ENCODE results near the gene LRP3. TPM values are rescaled to one million over a fixed set of nuclear protein-coding genes. Genes with fewer than 3 reads are reported as not detected.

Gene LRP3
- total and polyA plus RNA-seq, 12 donors, result 1.4 to 92.8 (median 52.2) TPM

DNA sequence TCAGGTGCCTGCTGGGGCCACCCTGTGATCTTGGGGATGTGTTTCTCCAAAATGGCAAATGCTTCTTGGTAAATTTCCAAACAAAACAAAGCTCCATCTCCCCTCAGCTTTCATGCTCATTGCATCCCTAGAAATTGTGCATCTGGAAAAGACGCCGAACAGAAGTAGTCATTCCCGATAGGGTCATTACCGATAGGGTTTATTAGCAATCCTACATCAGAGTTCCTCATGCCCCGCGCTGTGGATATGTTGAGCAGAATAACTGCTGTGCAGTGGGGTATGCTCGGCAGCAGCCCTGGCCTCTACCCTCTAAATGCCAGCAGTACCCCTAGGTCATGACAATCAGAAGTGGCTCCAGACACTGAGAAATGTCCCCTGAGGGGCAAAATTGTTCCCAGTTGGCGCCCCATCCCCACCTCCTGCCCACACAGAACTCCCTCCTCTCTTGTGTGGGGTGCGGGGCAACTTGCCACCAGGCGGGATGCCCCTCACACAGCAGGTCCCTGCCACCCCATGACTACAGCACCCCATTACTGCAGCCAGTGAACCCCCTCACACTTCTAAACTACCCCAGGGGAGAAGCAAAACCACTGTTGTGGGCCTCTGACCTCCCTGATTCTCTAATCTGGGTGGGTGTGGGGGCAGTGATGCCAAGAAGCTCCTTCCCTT is 44.5 kb downstream of the LRP3 start:
- DNase-seq, result no peak
- H3K27me3 ChIP-seq, result no peaks in the 10 kb centered on the region
- no peaks in the 10 kb centered on the region for H3K4me1 ChIP-seq (replicated peaks in 1 of 2)
- 76 to 84% (median 81%) methylated on average over 9 to 10 of the region's 10 CpGs for WGBS, 4 donors
- intact Hi-C loops (cut with DNase I), result no loop called here
- TF ChIP-seq POLR2A (IDR thresholded peaks at IDR 0.05), result no peak
- TF ChIP-seq, protein P1, sequence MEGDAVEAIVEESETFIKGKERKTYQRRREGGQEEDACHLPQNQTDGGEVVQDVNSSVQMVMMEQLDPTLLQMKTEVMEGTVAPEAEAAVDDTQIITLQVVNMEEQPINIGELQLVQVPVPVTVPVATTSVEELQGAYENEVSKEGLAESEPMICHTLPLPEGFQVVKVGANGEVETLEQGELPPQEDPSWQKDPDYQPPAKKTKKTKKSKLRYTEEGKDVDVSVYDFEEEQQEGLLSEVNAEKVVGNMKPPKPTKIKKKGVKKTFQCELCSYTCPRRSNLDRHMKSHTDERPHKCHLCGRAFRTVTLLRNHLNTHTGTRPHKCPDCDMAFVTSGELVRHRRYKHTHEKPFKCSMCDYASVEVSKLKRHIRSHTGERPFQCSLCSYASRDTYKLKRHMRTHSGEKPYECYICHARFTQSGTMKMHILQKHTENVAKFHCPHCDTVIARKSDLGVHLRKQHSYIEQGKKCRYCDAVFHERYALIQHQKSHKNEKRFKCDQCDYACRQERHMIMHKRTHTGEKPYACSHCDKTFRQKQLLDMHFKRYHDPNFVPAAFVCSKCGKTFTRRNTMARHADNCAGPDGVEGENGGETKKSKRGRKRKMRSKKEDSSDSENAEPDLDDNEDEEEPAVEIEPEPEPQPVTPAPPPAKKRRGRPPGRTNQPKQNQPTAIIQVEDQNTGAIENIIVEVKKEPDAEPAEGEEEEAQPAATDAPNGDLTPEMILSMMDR (IDR thresholded peaks at IDR 0.05), result no peak
- H3K9me3 ChIP-seq (replicated peaks in 1 of 3), result no peaks in the 10 kb centered on the region
- no peak overlapping the region for H3K4me3 ChIP-seq
- H3K36me3 ChIP-seq (replicated peaks in 1 of 2), result no peaks in the 10 kb centered on the region
- no peak overlapping the region for H3K27ac ChIP-seq

DNA sequence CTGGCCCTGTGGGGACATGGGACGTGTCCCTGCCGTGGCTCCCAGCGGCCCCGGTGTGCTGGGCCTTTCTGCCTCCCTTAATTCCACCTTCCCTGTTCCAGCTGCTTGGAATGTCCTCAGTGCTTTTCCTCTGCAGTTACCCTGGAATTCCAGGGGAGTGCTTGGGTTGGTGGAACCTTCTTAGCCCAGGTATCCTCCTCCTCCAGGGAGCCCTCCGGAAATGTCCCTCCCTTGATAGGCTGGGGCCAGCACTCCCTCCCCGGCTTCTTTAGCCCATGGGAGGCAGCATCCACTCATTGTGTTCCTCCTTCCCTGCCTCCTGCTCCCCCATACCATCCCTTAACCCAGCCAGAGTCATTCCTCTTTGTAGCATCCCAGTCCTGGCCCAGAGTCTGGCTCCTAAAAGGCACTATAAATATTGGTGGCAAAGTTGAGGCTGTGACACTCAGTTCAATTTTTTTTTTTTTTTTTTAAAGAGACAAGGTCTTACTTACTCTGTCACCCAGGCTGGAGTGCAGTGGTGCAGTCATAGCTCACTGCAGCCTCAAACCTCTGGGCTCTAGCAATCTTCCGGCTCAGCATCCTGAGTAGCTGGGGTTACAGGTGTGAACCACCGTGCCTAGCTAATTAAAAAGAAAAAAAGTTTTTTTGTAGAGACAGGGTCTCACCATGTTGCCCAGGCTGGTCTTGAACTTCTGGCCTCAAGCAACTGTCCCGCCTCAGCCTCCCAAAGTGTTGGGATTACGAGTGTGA is 45.3 kb downstream of the LRP3 start:
- intact Hi-C loops (cut with DNase I), result no loop called here
- Histone ChIP-seq H3K27me3 (no peaks in the 10 kb centered on the region), H3K4me3 (no peak overlapping the region), H3K27ac (no peak overlapping the region), H3K9me3 (replicated peaks in 1 of 3) (no peaks in the 10 kb centered on the region), H3K36me3 (replicated peaks in 1 of 2) (no peaks in the 10 kb centered on the region), H3K4me1 (replicated peaks in 1 of 2) (no peaks in the 10 kb centered on the region)
- WGBS, 4 donors, result 71 to 82% (median 79%) methylated on average over 6 to 10 of the region's 10 CpGs
- no peak for TF ChIP-seq POLR2A (IDR thresholded peaks at IDR 0.05)
- TF ChIP-seq, protein P1 (IDR thresholded peaks at IDR 0.05), result no peak
- DNase-seq, result no peak

DNA sequence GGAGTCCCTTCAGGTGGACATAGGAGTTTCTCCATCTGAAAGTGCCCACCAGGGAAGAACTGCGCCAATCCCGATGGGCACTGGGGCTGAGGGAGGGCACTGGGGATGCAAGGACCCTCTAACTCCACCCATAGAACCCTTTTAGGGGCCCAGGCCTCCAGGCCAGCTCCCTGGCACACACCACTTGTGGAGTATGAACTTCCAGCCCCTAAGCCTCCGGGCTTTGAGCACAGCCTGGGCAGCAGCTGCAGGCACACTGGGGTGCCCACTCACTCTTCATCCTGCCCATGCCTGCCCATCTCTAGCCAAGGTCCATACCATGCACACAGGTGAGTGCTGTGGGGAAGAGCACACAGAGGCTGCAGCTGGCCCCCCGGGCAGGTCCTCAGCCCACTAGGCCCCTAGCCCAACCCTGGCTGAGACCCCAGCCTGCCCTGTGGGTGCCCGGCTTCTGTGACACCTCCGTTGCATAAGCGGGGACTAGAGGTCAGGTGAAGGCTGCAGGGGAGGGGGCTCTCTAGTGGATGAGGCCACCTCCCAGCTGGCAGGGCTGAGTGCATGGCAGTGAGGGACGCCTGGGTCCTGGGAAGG is 46.1 kb downstream of the LRP3 start:
- Histone ChIP-seq H3K27me3 (no peaks in the 10 kb centered on the region), H3K27ac (no peak overlapping the region), H3K9me3 (replicated peaks in 1 of 3) (no peaks in the 10 kb centered on the region), H3K36me3 (replicated peaks in 1 of 2) (no peaks in the 10 kb centered on the region), H3K4me1 (replicated peaks in 1 of 2) (no peaks in the 10 kb centered on the region), H3K4me3 (no peak overlapping the region)
- DNase-seq, result no peak
- 71 to 90% (median 86%) methylated on average over 4 to 8 of the region's 8 CpGs for WGBS, 4 donors
- intact Hi-C loops (cut with DNase I), result loop anchor here (2.0 to 10.0 kb wide), 3 partner anchors 167 to 535 kb away; no protein-coding TSS in a partner anchor
- TF ChIP-seq, protein P1 (IDR thresholded peaks at IDR 0.05), result no peak
- no peak for TF ChIP-seq POLR2A (IDR thresholded peaks at IDR 0.05)

DNA sequence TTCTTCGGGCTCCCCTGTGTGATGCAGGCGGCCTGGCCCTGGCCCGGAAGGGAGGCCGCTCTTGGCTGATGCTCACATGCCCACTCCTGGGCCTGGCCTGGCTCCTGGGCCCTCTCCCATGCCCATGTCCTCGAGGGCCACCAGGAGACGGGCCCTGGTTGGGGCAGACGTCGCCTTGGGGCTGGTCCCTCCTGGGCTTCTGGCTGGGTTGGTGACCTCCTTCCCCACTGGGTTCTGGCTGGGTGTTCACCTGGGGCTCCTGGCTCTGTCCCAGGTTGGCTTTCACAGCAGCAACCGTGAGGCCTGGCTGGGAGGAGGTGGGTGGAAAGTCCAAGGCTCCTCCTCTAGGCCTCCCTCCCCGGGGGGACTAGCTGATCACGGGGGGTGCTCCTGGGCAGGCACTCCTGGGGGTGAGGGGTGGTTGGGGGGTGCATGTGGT is 47.0 kb downstream of the LRP3 start:
- no peak for TF ChIP-seq POLR2A (IDR thresholded peaks at IDR 0.05)
- TF ChIP-seq, protein P1 (IDR thresholded peaks at IDR 0.05), result no peak
- H3K4me1 ChIP-seq (replicated peaks in 1 of 2), result no peaks in the 10 kb centered on the region
- DNase-seq, result no peak
- no peak overlapping the region for H3K4me3 ChIP-seq
- no peaks in the 10 kb centered on the region for H3K27me3 ChIP-seq
- H3K27ac ChIP-seq, result no peak overlapping the region
- WGBS, 4 donors, result 27 to 82% (median 72%) methylated on average over 3 to 11 of the region's 11 CpGs
- intact Hi-C loops (cut with DNase I), result loop anchor here (2.0 to 10.0 kb wide), 3 partner anchors 166 to 534 kb away; no protein-coding TSS in a partner anchor
- no peaks in the 10 kb centered on the region for H3K36me3 ChIP-seq (replicated peaks in 1 of 2)
- H3K9me3 ChIP-seq (replicated peaks in 1 of 3), result no peaks in the 10 kb centered on the region

Measured in adrenal gland (tissue), 12 donors.